CD4-positive, alpha-beta T cell (primary cell): ENCODE measurements around the gene RAB18. TPM values are rescaled to one million over a fixed set of nuclear protein-coding genes. Genes with fewer than 3 reads are reported as not detected.

ENCODE experiments used
- ATAC-seq: fragments of 200-7000 bp; cut with Tn5 transposase; one replicate; pipeline ENCODE4 v1.10.0; 2022; ENCODE audit warnings: mild to moderate bottlenecking; ENCODE audit not compliant: poor library complexity
- CTCF ChIA-PET: fragments of 350-600 bp; sonication (Branson Sonifier 250); formaldehyde crosslinking; loops from one replicate; lab custom pipeline; 2021; ENCODE audit warnings: antibody characterized with exemption, inconsistent platforms; lab: Charles Lee
- POLR2A ChIA-PET: fragments of 350-600 bp; sonication (Branson Sonifier 250); formaldehyde crosslinking; loops from one replicate; lab custom pipeline; 2021; ENCODE audit warnings: antibody characterized with exemption, inconsistent platforms; lab: Charles Lee
- DNase-seq, 14 experiments: peaks; one replicate each; pipeline ENCODE4 v3.0.0-alpha.2; 2013 to 2020; ENCODE audit warnings: mixed read lengths in 2 of 14
- H3K27ac ChIP-seq, 2 donors: one replicate each; pipeline versions ENCODE4 v1.5.1 to v1.7.0; 2013; ENCODE audit warnings: low read length in 2 of 2, low read depth in 1 of 2, mild to moderate bottlenecking in 1 of 2
- H3K27me3 ChIP-seq, 2 experiments: 1 replicate in 1 of 2; 2 replicates in 1 of 2; pipeline versions ENCODE4 v1.6.1 to v1.7.0; 2013; ENCODE audit warnings: low read length in 2 of 2, control low read depth in 1 of 2, mild to moderate bottlenecking in 1 of 2, moderate library complexity in 1 of 2; ENCODE audit not compliant: insufficient read depth in 2 of 2, control insufficient read depth in 1 of 2
- H3K36me3 ChIP-seq: one replicate; pipeline ENCODE4 v1.6.1; 2013; ENCODE audit warnings: low read length, control low read depth; ENCODE audit not compliant: insufficient read depth
- H3K4me1 ChIP-seq: one replicate; pipeline ENCODE4 v1.6.1; 2013; ENCODE audit warnings: low read length, control low read depth; ENCODE audit not compliant: insufficient read depth
- H3K4me3 ChIP-seq: one replicate; pipeline ENCODE4 v1.5.1; 2013; ENCODE audit warnings: mild to moderate bottlenecking, low read length, moderate library complexity
- H3K9me3 ChIP-seq, 2 experiments: 1 replicate in 1 of 2; 2 replicates in 1 of 2; pipeline versions ENCODE4 v1.6.1 to v1.7.0; 2013; ENCODE audit warnings: low read length in 2 of 2, mild to moderate bottlenecking in 2 of 2, control low read depth in 1 of 2, moderate library complexity in 1 of 2; ENCODE audit not compliant: control insufficient read depth in 1 of 2, insufficient read depth in 1 of 2
- H3K27ac Mint-ChIP-seq: one replicate; pipeline ENCODE4 v1.8.0; 2020; ENCODE audit warnings: mixed read lengths
- H3K27me3 Mint-ChIP-seq: one replicate; pipeline ENCODE4 v1.8.0; 2021; ENCODE audit warnings: mixed read lengths
- H3K36me3 Mint-ChIP-seq: one replicate; pipeline ENCODE4 v1.8.0; 2021; ENCODE audit warnings: low read depth, mixed read lengths
- H3K4me1 Mint-ChIP-seq: one replicate; pipeline ENCODE4 v1.8.0; 2021; ENCODE audit warnings: low read depth, mixed read lengths
- H3K4me3 Mint-ChIP-seq: one replicate; pipeline ENCODE4 v1.8.0; 2020; ENCODE audit warnings: mild to moderate bottlenecking, mixed read lengths
- H3K9me3 Mint-ChIP-seq: one replicate; pipeline ENCODE4 v1.8.0; 2020; ENCODE audit warnings: mixed read lengths
- intact Hi-C, 2 experiments: fragments of 100-400 bp; cut with DNase I in 1 of 2; cut with micrococcal nuclease in 1 of 2; formaldehyde crosslinking; loops; one replicate each; pipeline versions ENCODE4 v1.15.1 to v1.9.0; 2023 to 2025; cut with DNase I, micrococcal nuclease
- total RNA-seq, 174 experiments: library from RNA in 2 of 174; stranded (reverse) in 2 of 174; gene quantifications; one replicate each; pipeline ENCODE4 v1.2.3 and lab custom pipeline; 2021 to 2026
- TF ChIP-seq, protein P1 (sequence below): fragments of 200-600 bp; IDR thresholded peaks from one replicate; pipeline ENCODE4 v1.8.0; 2022; ENCODE audit warnings: antibody characterized with exemption, mild to moderate bottlenecking

RAB18 gene
- total RNA-seq, 2 experiments from 2014 or later = 120 to 130 TPM

- H3K4me1 ChIP-seq = no peaks in the 10 kb centered on the region
- H3K27me3 ChIP-seq = no peaks in the 10 kb centered on the region
- DNase-seq (no peak), ATAC-seq (no peak)
- POLR2A ChIA-PET = no interaction called here
- H3K4me3 ChIP-seq = no peak overlapping the region
- CTCF ChIA-PET = no interaction called here
- Mint-ChIP-seq H3K36me3 (no peaks in the 10 kb centered on the region), H3K4me1 (no peaks in the 10 kb centered on the region), H3K27me3 (peaks cover 18% of the 10 kb centered on the region), H3K27ac (no peak overlapping the region), H3K9me3 (peaks cover 14% of the 10 kb centered on the region), H3K4me3 (no peak overlapping the region)
- H3K9me3 ChIP-seq = peaks cover 4 to 14% of the 10 kb centered on the region in 2 experiments
- no peaks in the 10 kb centered on the region for H3K36me3 ChIP-seq
- no peak overlapping the region for H3K27ac ChIP-seq
- intact Hi-C loops = no loop called here
- TF ChIP-seq, protein P1, sequence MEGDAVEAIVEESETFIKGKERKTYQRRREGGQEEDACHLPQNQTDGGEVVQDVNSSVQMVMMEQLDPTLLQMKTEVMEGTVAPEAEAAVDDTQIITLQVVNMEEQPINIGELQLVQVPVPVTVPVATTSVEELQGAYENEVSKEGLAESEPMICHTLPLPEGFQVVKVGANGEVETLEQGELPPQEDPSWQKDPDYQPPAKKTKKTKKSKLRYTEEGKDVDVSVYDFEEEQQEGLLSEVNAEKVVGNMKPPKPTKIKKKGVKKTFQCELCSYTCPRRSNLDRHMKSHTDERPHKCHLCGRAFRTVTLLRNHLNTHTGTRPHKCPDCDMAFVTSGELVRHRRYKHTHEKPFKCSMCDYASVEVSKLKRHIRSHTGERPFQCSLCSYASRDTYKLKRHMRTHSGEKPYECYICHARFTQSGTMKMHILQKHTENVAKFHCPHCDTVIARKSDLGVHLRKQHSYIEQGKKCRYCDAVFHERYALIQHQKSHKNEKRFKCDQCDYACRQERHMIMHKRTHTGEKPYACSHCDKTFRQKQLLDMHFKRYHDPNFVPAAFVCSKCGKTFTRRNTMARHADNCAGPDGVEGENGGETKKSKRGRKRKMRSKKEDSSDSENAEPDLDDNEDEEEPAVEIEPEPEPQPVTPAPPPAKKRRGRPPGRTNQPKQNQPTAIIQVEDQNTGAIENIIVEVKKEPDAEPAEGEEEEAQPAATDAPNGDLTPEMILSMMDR = no peak
Observed at GRCh38 chr10:27494116-27494805, 9.8 kb upstream of the RAB18 start.

DNA sequence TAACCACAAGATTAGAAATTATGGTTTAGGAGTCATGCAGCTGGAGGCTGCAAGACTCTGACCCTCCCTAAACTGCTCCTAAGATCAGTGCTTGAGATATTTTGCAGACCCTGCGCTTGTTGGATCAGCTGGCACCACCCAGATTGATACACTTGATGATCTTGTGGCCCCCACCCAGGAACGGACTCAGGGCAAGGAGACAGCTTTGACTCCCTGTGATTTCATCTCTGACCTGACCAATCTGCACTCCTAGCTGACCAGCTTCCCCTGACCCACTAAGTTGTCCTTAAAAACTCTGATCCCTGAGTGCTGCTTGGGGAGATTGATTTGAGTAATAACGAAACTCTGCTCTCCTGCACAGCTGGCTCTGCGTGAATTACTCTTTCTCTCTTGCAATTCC is 8.0 kb upstream of the RAB18 start:
- Histone ChIP-seq H3K36me3 (no peaks in the 10 kb centered on the region), H3K4me3 (no peak overlapping the region), H3K27me3 (no peaks in the 10 kb centered on the region), H3K4me1 (no peaks in the 10 kb centered on the region), H3K27ac (no peak overlapping the region), H3K9me3 (peaks cover 0 to 8% of the 10 kb centered on the region in 2 experiments)
- ATAC-seq (no peak), DNase-seq (no peak)
- CTCF ChIA-PET = no interaction called here
- TF ChIP-seq, protein P1 = no peak
- POLR2A ChIA-PET = no interaction called here
- no peak overlapping the region for H3K4me3 Mint-ChIP-seq
- H3K4me1 Mint-ChIP-seq = no peaks in the 10 kb centered on the region
- peaks cover 11% of the 10 kb centered on the region for H3K27me3 Mint-ChIP-seq
- intact Hi-C loops = loop anchor here in 1 of 2 experiments (5.0 kb wide), 1 partner anchor 44 kb away; no protein-coding TSS in a partner anchor
- H3K9me3 Mint-ChIP-seq = peaks cover 8% of the 10 kb centered on the region
- no peaks in the 10 kb centered on the region for H3K36me3 Mint-ChIP-seq
- H3K27ac Mint-ChIP-seq = no peak overlapping the region

GRCh38 chr10:27500096-27500495 is 4.0 kb upstream of the RAB18 start:
- ChIA-PET POLR2A (no interaction called here), CTCF (no interaction called here)
- H3K9me3 Mint-ChIP-seq = no peaks in the 10 kb centered on the region
- Histone ChIP-seq H3K36me3 (no peaks in the 10 kb centered on the region), H3K4me3 (no peak overlapping the region), H3K27ac (no peak overlapping the region), H3K4me1 (peaks cover 11% of the 10 kb centered on the region), H3K9me3 (no peaks in the 10 kb centered on the region), H3K27me3 (no peaks in the 10 kb centered on the region)
- H3K4me3 Mint-ChIP-seq = no peak overlapping the region
- no peaks in the 10 kb centered on the region for H3K27me3 Mint-ChIP-seq
- DNase-seq (no peak), ATAC-seq (no peak)
- TF ChIP-seq, protein P1 = no peak
- peaks cover 21% of the 10 kb centered on the region for H3K4me1 Mint-ChIP-seq
- no peak overlapping the region for H3K27ac Mint-ChIP-seq
- peaks cover 10% of the 10 kb centered on the region for H3K36me3 Mint-ChIP-seq
- intact Hi-C loops = loop anchor here (2.0 to 10.0 kb wide), 7 partner anchors 55 to 835 kb away; partner anchors contain the start of genes ACBD5 (in 1 of the 2), MASTL (in 1 of the 2), MKX (in 1 of the 2) and PDSS1 (in 1 of the 2)
